Measurements from ENCODE around the gene GPR39. TPM values are rescaled to one million over a fixed set of nuclear protein-coding genes. Genes with fewer than 3 reads are reported as not detected.

Gene GPR39
- total RNA-seq, 1 experiment from 2014 or later = 34.8 TPM

DNA sequence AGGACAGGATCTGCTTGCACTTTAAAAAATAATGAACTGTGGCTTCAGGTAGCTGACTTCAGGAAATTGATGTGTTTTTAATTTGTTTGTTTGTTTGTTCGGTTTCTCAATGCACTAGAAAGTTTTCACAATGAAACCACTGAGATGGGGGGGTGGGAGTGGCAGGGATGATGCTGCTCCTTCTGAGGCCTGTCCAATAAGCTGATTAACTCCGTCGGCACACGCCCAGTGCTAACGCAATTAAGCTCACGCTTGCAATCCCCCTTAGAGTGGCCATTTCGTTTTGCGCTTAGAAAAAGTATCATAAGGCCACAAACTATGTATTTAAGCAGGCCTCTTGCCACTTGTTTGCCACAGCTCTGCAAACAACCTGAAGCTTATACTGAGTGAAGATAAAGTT is 12.5 kb upstream of the GPR39 start:
- Histone ChIP-seq H3K4me3 (ENCODE audit: low read length) (no peak overlapping the region), H3F3A (ENCODE audit: low read length, unreplicated experiment) (no peaks in the 10 kb centered on the region), H3K27me3 (ENCODE audit: low read length) (no peaks in the 10 kb centered on the region), H3K36me3 (ENCODE audit: low read depth, low read length) (no peaks in the 10 kb centered on the region), H2AFZ (ENCODE audit: low read length) (no peak overlapping the region), H3K4me1 (ENCODE audit: insufficient read depth, low read length) (peaks cover 8% of the 10 kb centered on the region), H3K27ac (ENCODE audit: low read length) (no peak overlapping the region), H3K9me3 (ENCODE audit: low read length) (no peaks in the 10 kb centered on the region), H3K79me2 (ENCODE audit: low read length) (no peaks in the 10 kb centered on the region), H4K20me1 (ENCODE audit: low read length) (no peaks in the 10 kb centered on the region), H3K9ac (ENCODE audit: low read length) (no peak overlapping the region), H3K9me2 (replicated peaks; ENCODE audit: low read length) (no peaks in the 10 kb centered on the region), H3K4me2 (ENCODE audit: low read length) (no peak overlapping the region)
- ATAC-seq = no peak
- intact Hi-C loops (cut with micrococcal nuclease) = no loop called here
- TF ChIP-seq, protein P1, sequence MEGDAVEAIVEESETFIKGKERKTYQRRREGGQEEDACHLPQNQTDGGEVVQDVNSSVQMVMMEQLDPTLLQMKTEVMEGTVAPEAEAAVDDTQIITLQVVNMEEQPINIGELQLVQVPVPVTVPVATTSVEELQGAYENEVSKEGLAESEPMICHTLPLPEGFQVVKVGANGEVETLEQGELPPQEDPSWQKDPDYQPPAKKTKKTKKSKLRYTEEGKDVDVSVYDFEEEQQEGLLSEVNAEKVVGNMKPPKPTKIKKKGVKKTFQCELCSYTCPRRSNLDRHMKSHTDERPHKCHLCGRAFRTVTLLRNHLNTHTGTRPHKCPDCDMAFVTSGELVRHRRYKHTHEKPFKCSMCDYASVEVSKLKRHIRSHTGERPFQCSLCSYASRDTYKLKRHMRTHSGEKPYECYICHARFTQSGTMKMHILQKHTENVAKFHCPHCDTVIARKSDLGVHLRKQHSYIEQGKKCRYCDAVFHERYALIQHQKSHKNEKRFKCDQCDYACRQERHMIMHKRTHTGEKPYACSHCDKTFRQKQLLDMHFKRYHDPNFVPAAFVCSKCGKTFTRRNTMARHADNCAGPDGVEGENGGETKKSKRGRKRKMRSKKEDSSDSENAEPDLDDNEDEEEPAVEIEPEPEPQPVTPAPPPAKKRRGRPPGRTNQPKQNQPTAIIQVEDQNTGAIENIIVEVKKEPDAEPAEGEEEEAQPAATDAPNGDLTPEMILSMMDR (conservative IDR thresholded peaks at IDR 0.05; ENCODE audit: low read depth, low read length) = no peak
- TF ChIP-seq EZH2 (IDR thresholded peaks at IDR 0.05; ENCODE audit: low read length, unreplicated experiment) = no peak
- no peak for TF ChIP-seq EZH2phosphoT487 (IDR thresholded peaks at IDR 0.05; ENCODE audit: borderline replicate concordance, low read length)
- DNase-seq = no peak
- CTCF ChIA-PET = interaction anchor here (0.6 kb wide), 1 partner anchor 13 kb away, joined by 3 read pairs; the partner anchor contains the start of gene GPR39
- no TSS peak for BruUV-seq (replicated peaks)
- POLR2A ChIA-PET (ENCODE audit: unreplicated experiment) = no interaction called here

DNA sequence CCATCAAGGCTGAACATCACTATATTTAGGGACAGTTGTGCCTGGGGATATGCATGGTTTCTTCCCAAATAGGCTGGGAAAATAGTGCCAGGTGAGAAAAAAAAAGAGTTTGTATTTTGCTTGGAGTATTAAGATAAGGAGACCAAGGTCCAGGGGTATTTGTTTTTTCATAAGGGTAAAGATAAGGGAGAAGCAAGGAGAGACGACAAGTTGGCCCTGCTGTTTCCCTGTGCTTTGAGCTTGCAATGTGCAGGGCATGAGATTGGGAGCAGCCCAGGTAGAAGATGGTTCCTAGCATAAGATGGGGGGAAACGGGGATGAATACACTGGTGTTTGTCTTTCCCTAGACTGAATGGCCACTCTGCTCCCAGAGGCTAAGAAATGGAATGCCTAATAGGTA is 8.8 kb upstream of the GPR39 start:
- H2AFZ ChIP-seq (ENCODE audit: low read length) = no peak overlapping the region
- no peaks in the 10 kb centered on the region for H4K20me1 ChIP-seq (ENCODE audit: low read length)
- intact Hi-C loops (cut with micrococcal nuclease) = no loop called here
- no peak overlapping the region for H3K4me2 ChIP-seq (ENCODE audit: low read length)
- H3K27me3 ChIP-seq (ENCODE audit: low read length) = no peaks in the 10 kb centered on the region
- BruUV-seq (replicated peaks) = no TSS peak
- no peak for DNase-seq
- H3K9ac ChIP-seq (ENCODE audit: low read length) = no peak overlapping the region
- H3K4me1 ChIP-seq (ENCODE audit: insufficient read depth, low read length) = no peaks in the 10 kb centered on the region
- no peak overlapping the region for H3K4me3 ChIP-seq (ENCODE audit: low read length)
- CTCF ChIA-PET = no interaction called here
- H3K79me2 ChIP-seq (ENCODE audit: low read length) = no peaks in the 10 kb centered on the region
- POLR2A ChIA-PET (ENCODE audit: unreplicated experiment) = no interaction called here
- H3F3A ChIP-seq (ENCODE audit: low read length, unreplicated experiment) = no peaks in the 10 kb centered on the region
- H3K9me2 ChIP-seq (replicated peaks; ENCODE audit: low read length) = no peaks in the 10 kb centered on the region; the same call in 1 of the 2 replicates
- TF ChIP-seq, protein P1 (conservative IDR thresholded peaks at IDR 0.05; ENCODE audit: low read depth, low read length) = no peak
- TF ChIP-seq EZH2 (IDR thresholded peaks at IDR 0.05; ENCODE audit: low read length, unreplicated experiment) = no peak
- no peak for TF ChIP-seq EZH2phosphoT487 (IDR thresholded peaks at IDR 0.05; ENCODE audit: borderline replicate concordance, low read length)
- H3K9me3 ChIP-seq (ENCODE audit: low read length) = no peaks in the 10 kb centered on the region
- H3K27ac ChIP-seq (ENCODE audit: low read length) = no peak overlapping the region
- no peak for ATAC-seq
- no peaks in the 10 kb centered on the region for H3K36me3 ChIP-seq (ENCODE audit: low read depth, low read length)

DNA sequence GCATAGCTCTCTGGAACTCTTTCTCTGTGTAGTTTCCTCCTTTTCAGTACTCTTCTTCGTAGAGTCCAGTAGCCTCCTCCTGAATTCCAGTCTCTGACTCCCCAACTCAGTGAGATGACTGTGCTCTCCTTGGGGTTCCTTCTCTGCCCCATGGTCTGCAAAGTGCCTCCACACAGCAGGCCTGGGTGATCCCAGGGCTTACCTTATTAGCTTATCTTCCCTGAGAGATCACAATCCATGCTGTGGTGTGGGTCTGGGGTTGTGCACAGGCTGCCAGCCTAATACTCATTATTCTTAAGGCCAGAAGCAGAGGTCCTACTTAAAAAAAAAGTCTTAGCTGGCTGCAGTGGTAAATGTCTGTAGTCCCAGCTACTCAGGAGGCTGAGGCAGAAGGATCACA is 4.6 kb upstream of the GPR39 start:
- POLR2A ChIA-PET (ENCODE audit: unreplicated experiment) = no interaction called here
- TF ChIP-seq, protein P1 (conservative IDR thresholded peaks at IDR 0.05; ENCODE audit: low read depth, low read length) = no peak
- TF ChIP-seq EZH2phosphoT487 (IDR thresholded peaks at IDR 0.05; ENCODE audit: borderline replicate concordance, low read length) (no peak), EZH2 (IDR thresholded peaks at IDR 0.05; ENCODE audit: low read length, unreplicated experiment) (no peak)
- CTCF ChIA-PET = no interaction called here
- H3F3A ChIP-seq (ENCODE audit: low read length, unreplicated experiment) = no peaks in the 10 kb centered on the region
- intact Hi-C loops (cut with micrococcal nuclease) = loop anchor here (10.0 kb wide), 2 partner anchors 147 to 1433 kb away; no protein-coding TSS in a partner anchor
- no peaks in the 10 kb centered on the region for H4K20me1 ChIP-seq (ENCODE audit: low read length)
- no peaks in the 10 kb centered on the region; the same call in 1 of the 2 replicates for H3K9me2 ChIP-seq (replicated peaks; ENCODE audit: low read length)
- no peak overlapping the region for H3K9ac ChIP-seq (ENCODE audit: low read length)
- no peaks in the 10 kb centered on the region for H3K9me3 ChIP-seq (ENCODE audit: low read length)
- no peak overlapping the region for H2AFZ ChIP-seq (ENCODE audit: low read length)
- no peak overlapping the region for H3K4me2 ChIP-seq (ENCODE audit: low read length)
- H3K27ac ChIP-seq (ENCODE audit: low read length) = no peak overlapping the region
- H3K36me3 ChIP-seq (ENCODE audit: low read depth, low read length) = no peaks in the 10 kb centered on the region
- H3K4me1 ChIP-seq (ENCODE audit: insufficient read depth, low read length) = peaks cover 24% of the 10 kb centered on the region
- H3K27me3 ChIP-seq (ENCODE audit: low read length) = no peaks in the 10 kb centered on the region
- H3K4me3 ChIP-seq (ENCODE audit: low read length) = no peak overlapping the region
- DNase-seq = no peak
- no TSS peak for BruUV-seq (replicated peaks)
- H3K79me2 ChIP-seq (ENCODE audit: low read length) = peaks cover 4% of the 10 kb centered on the region
- ATAC-seq = no peak

Measured in PC-3 (cell line).